HL-60 (cell line): Measurements from ENCODE around the gene ATG5.
"Not testable (repeated sequence)": the region's sequence is repeated elsewhere in the genome, so short reads cannot be mapped to it uniquely, and the experiment has no call there.

Experiments
- POLR2AphosphoS5 ChIP-seq: IDR thresholded peaks from 2 replicates; pipeline ENCODE4 v1.6.1; 2012; ENCODE audit warnings: low read depth
- TF ChIP-seq, protein P1 (sequence below): IDR thresholded peaks from one replicate; pipeline ENCODE4 v1.5.1; 2011; ENCODE audit warnings: low read length, control low read depth, inconsistent platforms; ENCODE audit not compliant: insufficient read depth
- TF ChIP-seq, protein P2 (sequence below): IDR thresholded peaks from 2 replicates; pipeline ENCODE4 v1.6.1; 2012; ENCODE audit warnings: low read depth; ENCODE audit not compliant: insufficient replicate concordance

GRCh38 chr6:106269268-106269919 is 56.2 kb downstream of the ATG5 start:
- TF ChIP-seq, protein P1, sequence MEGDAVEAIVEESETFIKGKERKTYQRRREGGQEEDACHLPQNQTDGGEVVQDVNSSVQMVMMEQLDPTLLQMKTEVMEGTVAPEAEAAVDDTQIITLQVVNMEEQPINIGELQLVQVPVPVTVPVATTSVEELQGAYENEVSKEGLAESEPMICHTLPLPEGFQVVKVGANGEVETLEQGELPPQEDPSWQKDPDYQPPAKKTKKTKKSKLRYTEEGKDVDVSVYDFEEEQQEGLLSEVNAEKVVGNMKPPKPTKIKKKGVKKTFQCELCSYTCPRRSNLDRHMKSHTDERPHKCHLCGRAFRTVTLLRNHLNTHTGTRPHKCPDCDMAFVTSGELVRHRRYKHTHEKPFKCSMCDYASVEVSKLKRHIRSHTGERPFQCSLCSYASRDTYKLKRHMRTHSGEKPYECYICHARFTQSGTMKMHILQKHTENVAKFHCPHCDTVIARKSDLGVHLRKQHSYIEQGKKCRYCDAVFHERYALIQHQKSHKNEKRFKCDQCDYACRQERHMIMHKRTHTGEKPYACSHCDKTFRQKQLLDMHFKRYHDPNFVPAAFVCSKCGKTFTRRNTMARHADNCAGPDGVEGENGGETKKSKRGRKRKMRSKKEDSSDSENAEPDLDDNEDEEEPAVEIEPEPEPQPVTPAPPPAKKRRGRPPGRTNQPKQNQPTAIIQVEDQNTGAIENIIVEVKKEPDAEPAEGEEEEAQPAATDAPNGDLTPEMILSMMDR, result not testable (repeated sequence)
- TF ChIP-seq, protein P2, sequence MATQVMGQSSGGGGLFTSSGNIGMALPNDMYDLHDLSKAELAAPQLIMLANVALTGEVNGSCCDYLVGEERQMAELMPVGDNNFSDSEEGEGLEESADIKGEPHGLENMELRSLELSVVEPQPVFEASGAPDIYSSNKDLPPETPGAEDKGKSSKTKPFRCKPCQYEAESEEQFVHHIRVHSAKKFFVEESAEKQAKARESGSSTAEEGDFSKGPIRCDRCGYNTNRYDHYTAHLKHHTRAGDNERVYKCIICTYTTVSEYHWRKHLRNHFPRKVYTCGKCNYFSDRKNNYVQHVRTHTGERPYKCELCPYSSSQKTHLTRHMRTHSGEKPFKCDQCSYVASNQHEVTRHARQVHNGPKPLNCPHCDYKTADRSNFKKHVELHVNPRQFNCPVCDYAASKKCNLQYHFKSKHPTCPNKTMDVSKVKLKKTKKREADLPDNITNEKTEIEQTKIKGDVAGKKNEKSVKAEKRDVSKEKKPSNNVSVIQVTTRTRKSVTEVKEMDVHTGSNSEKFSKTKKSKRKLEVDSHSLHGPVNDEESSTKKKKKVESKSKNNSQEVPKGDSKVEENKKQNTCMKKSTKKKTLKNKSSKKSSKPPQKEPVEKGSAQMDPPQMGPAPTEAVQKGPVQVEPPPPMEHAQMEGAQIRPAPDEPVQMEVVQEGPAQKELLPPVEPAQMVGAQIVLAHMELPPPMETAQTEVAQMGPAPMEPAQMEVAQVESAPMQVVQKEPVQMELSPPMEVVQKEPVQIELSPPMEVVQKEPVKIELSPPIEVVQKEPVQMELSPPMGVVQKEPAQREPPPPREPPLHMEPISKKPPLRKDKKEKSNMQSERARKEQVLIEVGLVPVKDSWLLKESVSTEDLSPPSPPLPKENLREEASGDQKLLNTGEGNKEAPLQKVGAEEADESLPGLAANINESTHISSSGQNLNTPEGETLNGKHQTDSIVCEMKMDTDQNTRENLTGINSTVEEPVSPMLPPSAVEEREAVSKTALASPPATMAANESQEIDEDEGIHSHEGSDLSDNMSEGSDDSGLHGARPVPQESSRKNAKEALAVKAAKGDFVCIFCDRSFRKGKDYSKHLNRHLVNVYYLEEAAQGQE, result not testable (repeated sequence)
- not testable (repeated sequence) for TF ChIP-seq POLR2AphosphoS5
